Femur (tissue), 1 donor: Measurements from ENCODE around the gene PLCB2.

Source experiments
- DNase-seq: peaks from one replicate; pipeline ENCODE4 v3.0.0-alpha.2; 2017

PLCB2 gene

DNA sequence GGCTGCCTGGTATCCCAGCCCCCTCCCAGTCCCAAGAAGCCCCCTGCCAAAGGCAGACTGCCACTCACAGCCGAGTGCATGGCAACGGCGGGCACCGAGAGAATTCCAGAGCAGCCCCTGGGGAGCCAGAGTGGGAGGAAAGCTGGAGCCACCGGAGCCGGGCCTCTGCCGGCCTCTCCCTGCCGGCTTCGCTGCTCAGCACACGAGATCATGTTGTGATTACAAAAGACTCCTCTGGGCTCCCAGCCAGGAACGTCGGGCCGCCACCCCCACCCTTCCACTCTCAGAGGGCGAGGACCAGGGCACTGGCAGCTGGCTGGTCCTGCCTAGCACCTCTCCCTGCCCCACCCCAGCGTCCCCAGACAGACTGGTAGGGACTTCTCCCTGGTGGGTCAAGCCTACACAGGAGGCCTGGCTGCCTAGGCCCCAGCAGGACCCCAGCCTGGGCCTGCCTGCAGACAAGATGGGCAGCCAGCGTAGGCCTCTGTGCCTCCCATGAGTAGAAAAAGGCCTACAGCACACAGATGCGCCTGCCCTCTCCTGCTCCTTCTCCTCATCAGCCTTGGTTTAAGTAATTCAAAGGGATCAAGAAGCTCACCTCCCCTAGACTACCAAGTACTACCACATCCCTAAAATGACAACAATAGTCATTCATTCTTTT, 33.1 kb upstream of the PLCB2 start, which contains the start of gene CCDC9B:
Gene CCDC9B (minus strand): TSS at position 200 of the 661 bp plus-strand sequence. CDS start 120 bp downstream, at position 80.
- DNase-seq: peak; percentile 89

GRCh38 chr15:40340038-40340739, 32.5 kb upstream of the PLCB2 start:
- peak; percentile 82 for DNase-seq

- no peak for DNase-seq
Measured at GRCh38 chr15:40339621-40339945, 31.8 kb upstream of the PLCB2 start.

- no peak for DNase-seq
Measured at GRCh38 chr15:40338921-40339620, 31.3 kb upstream of the PLCB2 start.

DNA sequence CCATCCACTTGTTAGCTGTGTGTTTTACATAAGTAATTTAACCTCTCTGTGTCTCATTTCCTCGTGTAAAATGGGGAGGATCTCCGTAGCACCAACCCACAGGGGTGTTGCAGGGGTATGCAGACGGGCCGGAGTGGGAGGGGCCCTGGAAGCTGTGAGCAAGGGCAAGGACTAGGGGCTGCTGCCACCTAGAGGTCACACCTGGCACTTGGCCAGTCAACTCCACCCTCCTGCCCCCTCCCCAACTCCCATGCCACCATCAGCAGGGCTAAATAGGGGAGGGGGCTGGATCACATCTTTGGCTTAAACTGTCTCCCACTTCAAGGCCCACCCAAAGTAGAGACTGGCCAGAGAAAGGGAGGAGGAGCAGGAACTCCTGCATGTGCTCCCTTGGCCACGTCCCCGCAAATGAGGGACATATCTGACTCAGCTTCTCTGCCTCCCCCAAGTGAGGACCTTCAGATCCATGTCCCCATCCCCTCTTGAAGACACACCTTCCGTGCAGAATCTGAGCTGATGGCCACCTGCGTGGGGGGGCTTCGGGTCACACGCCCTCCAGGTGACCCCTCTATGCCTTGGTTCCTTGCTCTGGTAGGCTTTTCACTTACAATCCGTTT, 30.4 kb upstream of the PLCB2 start:
- DNase-seq: peak; percentile 76

- no peak for DNase-seq
Measured at GRCh38 chr15:40337597-40337996, 29.9 kb upstream of the PLCB2 start.

- DNase-seq: no peak
Measured at GRCh38 chr15:40336744-40337122, 29.0 kb upstream of the PLCB2 start.

GRCh38 chr15:40335938-40336743, 28.4 kb upstream of the PLCB2 start:
- DNase-seq: no peak

DNA sequence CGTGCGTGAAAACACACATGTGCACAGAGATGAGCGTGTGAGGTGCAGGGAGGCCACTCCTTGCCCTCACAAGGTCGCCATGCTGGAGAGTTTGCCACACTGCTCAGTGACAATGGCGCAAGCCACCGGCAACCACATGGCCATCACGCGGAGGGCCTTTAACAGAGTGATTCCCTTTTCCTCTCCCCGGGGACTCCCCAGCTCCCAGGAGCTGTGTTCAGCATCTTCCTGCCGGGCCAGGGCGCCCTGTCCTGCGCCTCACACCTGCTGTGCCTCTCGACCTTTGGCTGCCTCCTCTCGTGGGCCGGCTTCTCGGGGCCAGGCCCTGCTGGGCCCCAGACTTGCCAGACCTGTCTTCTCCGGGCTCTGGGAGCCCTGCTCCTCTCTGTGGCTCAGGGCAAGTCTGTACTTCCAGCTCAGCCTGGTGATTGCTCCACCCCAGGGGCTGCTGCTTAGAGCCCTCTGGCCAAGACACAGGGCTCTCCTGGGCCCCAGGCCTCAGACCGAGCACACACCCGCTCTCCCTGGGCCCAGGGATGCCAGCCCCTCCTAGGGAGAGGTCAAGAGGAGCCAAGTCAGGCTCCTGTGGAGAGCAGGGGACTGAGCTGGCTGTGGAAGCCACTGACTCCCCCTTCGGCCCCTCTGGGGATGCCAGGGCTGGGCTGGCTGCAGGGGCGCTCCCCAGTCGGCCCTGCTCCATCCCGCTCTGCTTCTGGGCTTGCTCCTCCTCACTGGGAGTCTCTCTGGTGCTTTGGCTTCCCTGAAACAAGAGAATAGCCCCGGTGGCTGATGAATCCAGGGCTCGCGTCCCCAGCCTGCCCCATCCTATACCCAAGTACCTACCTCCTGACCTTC, 27.4 kb upstream of the PLCB2 start:
- no peak for DNase-seq

DNA sequence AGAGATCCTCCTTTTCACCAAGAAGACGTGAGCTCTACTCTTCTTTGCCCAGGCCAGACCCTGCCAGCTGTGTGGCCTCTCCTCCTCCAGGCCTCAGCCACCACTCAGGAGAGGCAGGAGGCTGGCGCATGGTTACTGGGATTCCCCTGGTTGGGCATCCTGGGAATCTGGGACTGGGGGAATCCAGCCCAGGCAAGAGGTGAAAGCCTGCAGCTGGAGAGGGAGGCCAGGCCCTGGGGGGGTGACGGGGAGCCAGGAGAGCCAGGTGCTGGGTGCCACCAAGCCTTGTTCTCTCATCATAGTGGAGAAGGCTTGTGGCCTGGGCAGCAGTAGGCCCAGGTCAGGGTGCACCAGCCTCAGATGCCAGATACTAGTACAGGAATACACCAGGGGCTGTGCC, 26.8 kb upstream of the PLCB2 start:
- no peak for DNase-seq

DNA sequence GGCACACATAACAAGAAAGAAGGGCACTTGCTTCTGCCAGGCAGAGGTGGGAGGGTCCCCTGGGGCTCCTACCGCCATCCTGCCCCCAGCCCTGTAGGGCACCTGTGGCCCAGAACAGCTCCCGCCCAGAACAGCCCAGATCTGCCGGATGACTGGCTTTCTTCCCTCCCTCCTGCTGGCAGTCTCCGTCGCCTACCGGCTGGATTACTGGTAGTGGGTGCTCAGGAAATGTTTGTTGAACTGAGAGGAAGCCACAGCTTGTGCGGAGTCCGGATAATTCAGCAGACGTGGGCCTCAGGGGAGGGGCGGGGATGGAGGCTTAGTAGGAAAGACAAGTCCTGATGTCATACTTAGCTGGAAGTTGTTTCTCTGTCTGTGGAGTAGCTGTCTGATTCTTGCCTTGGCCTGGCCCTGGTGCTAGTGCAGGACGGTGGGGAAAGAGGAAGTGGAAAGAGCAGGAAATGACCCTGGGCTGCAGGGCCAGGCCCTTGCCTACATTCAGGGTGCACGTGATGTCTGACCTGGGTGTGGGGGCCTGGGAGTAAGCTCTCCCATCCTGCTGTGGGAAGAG, 26.3 kb upstream of the PLCB2 start:
- DNase-seq: peak; percentile 88

GRCh38 chr15:40332113-40332781, 24.5 kb upstream of the PLCB2 start:
- DNase-seq: no peak

DNA sequence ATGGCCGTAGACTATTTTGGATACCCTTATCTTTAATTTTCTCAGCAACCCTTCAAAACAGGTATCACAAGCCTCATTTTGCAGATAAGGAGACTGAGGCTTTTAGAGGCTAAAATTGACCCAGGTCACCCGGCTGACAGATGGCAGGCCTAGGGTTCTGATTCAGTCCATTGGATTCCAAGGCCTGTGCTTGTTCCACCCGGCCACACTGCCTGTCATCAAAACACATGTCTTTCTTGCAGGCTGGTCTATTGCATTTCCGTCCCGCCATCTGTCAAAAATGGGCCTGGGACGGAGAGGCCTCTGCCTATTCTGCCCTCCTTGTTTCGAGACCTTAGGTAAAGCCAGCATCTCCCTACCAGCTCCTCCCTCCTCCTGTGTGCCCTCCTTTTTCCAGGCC, 23.9 kb upstream of the PLCB2 start:
- no peak for DNase-seq

- no peak for DNase-seq
Measured at GRCh38 chr15:40331026-40331425, 23.3 kb upstream of the PLCB2 start.

DNA sequence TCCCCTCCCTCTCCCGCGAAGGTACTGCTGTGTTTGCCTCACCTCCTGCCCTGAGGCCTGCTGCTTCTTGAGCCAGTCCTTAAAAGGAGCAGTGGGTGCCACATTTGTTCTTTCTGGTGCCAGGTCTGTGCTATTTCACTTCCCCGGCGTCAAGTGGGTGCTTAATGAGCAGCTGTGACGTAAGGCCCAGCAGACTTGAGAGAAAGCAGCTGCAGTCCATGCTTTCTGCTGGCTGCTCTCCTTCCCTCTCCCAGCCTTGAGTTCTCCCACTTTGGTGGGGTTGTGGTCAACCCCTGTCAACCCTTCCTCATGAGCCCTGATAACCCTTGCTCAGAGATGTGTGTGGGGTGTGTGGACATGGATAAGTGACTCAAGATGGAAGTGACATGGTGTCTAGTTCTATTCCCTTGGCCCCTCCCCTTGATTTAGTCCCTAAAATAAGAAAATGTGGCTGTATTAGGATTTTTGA, 22.7 kb upstream of the PLCB2 start:
- no peak for DNase-seq

GRCh38 chr15:40329804-40330203, 22.1 kb upstream of the PLCB2 start:
- DNase-seq: no peak

GRCh38 chr15:40328751-40329150, 21.0 kb upstream of the PLCB2 start:
- no peak for DNase-seq

- DNase-seq: no peak
Measured at GRCh38 chr15:40328176-40328575, 20.4 kb upstream of the PLCB2 start.

DNA sequence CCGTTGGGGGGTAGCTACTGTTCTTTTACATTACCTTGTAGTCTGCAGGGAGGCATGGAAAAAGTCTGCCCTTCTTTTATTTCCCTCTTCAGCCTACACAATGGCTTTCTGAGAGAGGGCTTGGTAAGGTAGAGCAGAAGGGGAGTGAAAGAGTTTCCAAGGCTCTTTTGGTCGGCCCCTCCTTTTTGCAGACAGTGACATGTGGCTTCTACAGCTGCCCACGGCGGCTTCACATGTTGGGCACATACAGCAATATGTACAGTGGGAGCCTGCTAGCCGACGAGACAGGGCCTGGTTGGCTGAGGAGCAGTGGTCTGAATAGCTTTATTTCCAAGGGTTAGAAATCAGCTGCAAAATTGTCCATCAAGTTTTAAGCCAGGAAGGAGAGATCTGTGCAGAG, 19.7 kb upstream of the PLCB2 start:
- DNase-seq: no peak

GRCh38 chr15:40325700-40326099, 18.0 kb upstream of the PLCB2 start:
- no peak for DNase-seq

DNA sequence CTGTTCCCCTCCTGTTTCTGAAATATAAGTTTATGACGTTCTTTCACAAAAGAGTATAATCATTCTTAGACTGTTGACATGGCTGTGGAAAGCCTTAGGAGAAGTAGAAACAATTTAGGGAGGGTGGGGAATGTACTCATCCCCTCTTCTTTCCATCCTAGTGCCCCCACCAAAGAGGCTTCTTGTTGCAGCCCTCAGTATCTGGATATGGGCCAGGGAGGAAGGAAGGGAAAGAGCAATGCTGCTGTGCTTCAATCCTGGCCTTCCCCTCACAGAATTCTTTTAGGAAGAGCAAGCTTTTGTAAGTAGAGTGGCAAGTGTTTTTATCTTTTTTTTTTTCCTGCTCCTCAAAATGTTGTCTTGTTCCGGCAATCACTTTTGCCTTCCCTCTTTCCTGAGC, 17.5 kb upstream of the PLCB2 start:
- no peak for DNase-seq
